Fibroblast of lung (primary cell): ENCODE measurements around the gene ROBO1. TPM values are rescaled to one million over a fixed set of nuclear protein-coding genes. Genes with fewer than 3 reads are reported as not detected.

Source experiments
- DNase-seq, 2 donors: peaks; one replicate each; pipeline versions ENCODE4 v3.0.0 to v3.0.0-alpha.2; 2010; ENCODE audit warnings: low read depth in 2 of 2
- H2AFZ ChIP-seq: 2 replicates; pipeline ENCODE4 v1.5.1; 2012; ENCODE audit warnings: low read length, control low read depth, inconsistent platforms
- H3K27ac ChIP-seq: 2 replicates; pipeline ENCODE4 v1.5.1; 2011; ENCODE audit warnings: low read length, control low read depth; ENCODE audit not compliant: insufficient read depth
- H3K27me3 ChIP-seq: 2 replicates; pipeline ENCODE4 v1.5.1; 2011; ENCODE audit warnings: mild to moderate bottlenecking, low read length; ENCODE audit not compliant: control insufficient read depth, insufficient read depth
- H3K36me3 ChIP-seq: 2 replicates; pipeline ENCODE4 v1.5.1; 2011; ENCODE audit warnings: low read length; ENCODE audit not compliant: control insufficient read depth, insufficient read depth
- H3K4me1 ChIP-seq: 2 replicates; pipeline ENCODE4 v1.5.1; 2011; ENCODE audit warnings: low read length; ENCODE audit not compliant: control insufficient read depth, insufficient read depth; ENCODE audit errors: extremely low read depth
- H3K4me2 ChIP-seq: 2 replicates; pipeline ENCODE4 v1.5.1; 2011; ENCODE audit warnings: low read length, control low read depth; ENCODE audit not compliant: insufficient read depth; ENCODE audit errors: extremely low read depth
- H3K4me3 ChIP-seq, 4 experiments: fragments of 200-600 bp in 1 of 4; sonication (generic) in 1 of 4; replicated peaks in 1 of 4; 2 replicates each; pipeline ENCODE4 v1.5.1; 2011 to 2016; ENCODE audit warnings: low read length in 4 of 4, low read depth in 3 of 4, mild to moderate bottlenecking in 3 of 4, control low read depth in 2 of 4, inconsistent platforms in 1 of 4, mixed read lengths in 1 of 4; ENCODE audit not compliant: insufficient read depth in 1 of 4; ENCODE audit errors: control extremely low read depth in 1 of 4
- H3K79me2 ChIP-seq: 2 replicates; pipeline ENCODE4 v1.5.1; 2012; ENCODE audit warnings: mild to moderate bottlenecking, low read length, inconsistent platforms; ENCODE audit not compliant: control insufficient read depth, insufficient read depth
- H3K9ac ChIP-seq: 2 replicates; pipeline ENCODE4 v1.5.1; 2011; ENCODE audit warnings: mild to moderate bottlenecking, low read length, control low read depth; ENCODE audit not compliant: insufficient read depth
- H3K9me3 ChIP-seq: 2 replicates; pipeline ENCODE4 v1.5.1; 2012; ENCODE audit warnings: low read depth, low read length; ENCODE audit not compliant: control insufficient read depth, insufficient read depth
- H4K20me1 ChIP-seq: 2 replicates; pipeline ENCODE4 v1.5.1; 2011; ENCODE audit warnings: low read length; ENCODE audit not compliant: control insufficient read depth, insufficient read depth; ENCODE audit errors: extremely low read depth
- EZH2 ChIP-seq: IDR thresholded peaks from 2 replicates; pipeline ENCODE4 v1.5.1; 2012; ENCODE audit warnings: low read length, control low read depth, mild to moderate bottlenecking; ENCODE audit errors: missing control alignments
- polyA plus RNA-seq, 2 donors: library from polyadenylated mRNA; depleted of rRNA in 1 of 2; stranded (reverse) in 1 of 2; unstranded in 1 of 2; fragments of >200 nt; gene quantifications; 2 replicates each; pipeline ENCODE4 v1.2.1, GENCODE V29; 2011 to 2012; ENCODE audit warnings: missing spikeins in 1 of 2
- total RNA-seq: library from RNA; depleted of rRNA; stranded (reverse); fragments of >200 nt; gene quantifications from 2 replicates; pipeline ENCODE4 v1.2.1, GENCODE V29; 2014
- TF ChIP-seq, protein P1 (sequence below), 2 donors: IDR thresholded peaks in 1 of 2; conservative IDR thresholded peaks in 1 of 2; 1 replicate in 1 of 2; 2 replicates in 1 of 2; pipeline ENCODE4 v1.5.1; 2011 to 2012; ENCODE audit warnings: low read length in 2 of 2, control low read depth in 1 of 2, inconsistent platforms in 1 of 2, low read depth in 1 of 2, mild to moderate bottlenecking in 1 of 2

ROBO1 gene
- total and polyA plus RNA-seq, 2 donors (not counting 1 experiment from before 2014, with no cell fraction given), result 53.8 to 104 TPM

DNA sequence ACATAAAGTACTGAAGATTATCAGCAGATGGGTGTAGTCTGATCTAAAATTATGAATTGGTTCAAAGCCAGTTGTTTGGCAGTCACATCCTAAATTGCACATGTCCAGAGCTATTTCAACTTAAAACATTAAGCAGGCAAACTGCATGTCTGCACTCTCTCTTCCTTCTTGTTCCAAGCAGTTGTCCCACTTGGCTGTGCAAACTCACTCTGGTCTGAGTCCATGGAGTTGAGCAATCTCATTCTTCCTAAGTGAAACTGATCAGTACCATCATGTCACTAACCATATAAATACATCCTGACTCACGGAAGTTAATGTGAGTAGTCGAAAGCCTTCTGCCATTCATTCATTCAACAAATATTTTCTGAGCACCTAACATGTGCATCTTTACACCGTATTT, 353.0 kb downstream of the ROBO1 start:
- Histone ChIP-seq H3K36me3 (no peaks in the 10 kb centered on the region), H3K4me3 (no peak overlapping the region), H2AFZ (no peak overlapping the region), H3K79me2 (no peaks in the 10 kb centered on the region), H3K4me2 (no peak overlapping the region), H3K9ac (no peak overlapping the region), H3K27ac (no peak overlapping the region), H3K27me3 (no peaks in the 10 kb centered on the region), H4K20me1 (no peaks in the 10 kb centered on the region), H3K9me3 (no peaks in the 10 kb centered on the region), H3K4me1 (no peaks in the 10 kb centered on the region)
- DNase-seq, result peak; percentile 70 to 96
- TF ChIP-seq EZH2, result no peak
- TF ChIP-seq, protein P1, sequence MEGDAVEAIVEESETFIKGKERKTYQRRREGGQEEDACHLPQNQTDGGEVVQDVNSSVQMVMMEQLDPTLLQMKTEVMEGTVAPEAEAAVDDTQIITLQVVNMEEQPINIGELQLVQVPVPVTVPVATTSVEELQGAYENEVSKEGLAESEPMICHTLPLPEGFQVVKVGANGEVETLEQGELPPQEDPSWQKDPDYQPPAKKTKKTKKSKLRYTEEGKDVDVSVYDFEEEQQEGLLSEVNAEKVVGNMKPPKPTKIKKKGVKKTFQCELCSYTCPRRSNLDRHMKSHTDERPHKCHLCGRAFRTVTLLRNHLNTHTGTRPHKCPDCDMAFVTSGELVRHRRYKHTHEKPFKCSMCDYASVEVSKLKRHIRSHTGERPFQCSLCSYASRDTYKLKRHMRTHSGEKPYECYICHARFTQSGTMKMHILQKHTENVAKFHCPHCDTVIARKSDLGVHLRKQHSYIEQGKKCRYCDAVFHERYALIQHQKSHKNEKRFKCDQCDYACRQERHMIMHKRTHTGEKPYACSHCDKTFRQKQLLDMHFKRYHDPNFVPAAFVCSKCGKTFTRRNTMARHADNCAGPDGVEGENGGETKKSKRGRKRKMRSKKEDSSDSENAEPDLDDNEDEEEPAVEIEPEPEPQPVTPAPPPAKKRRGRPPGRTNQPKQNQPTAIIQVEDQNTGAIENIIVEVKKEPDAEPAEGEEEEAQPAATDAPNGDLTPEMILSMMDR (conservative IDR thresholded peaks at IDR 0.05 in 1 of 2, IDR thresholded peaks at IDR 0.05 in 1 of 2; ENCODE audit: low read depth in 1 of 2, low read length in 2 of 2), result no peak

DNA sequence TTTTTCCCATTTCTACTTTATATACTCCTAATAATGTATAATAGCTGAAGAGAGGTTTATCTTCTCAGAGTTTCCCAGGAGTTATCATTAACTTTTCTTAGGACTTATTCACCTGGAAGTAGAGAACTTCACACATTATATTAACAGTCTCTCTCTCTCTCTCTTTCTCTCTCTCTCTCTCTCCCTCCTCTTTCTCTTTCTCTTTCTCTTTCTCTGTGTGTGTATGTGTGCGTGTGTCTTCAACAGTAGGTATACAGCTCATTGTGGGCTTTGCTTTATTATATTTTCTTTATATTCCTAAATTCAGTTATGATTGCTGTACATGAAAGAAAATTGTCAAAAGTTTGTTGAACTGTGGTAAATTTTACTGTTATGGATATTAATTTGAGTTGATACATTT, 353.8 kb downstream of the ROBO1 start:
- DNase-seq, result no peak
- no peaks in the 10 kb centered on the region for H3K79me2 ChIP-seq
- H4K20me1 ChIP-seq, result no peaks in the 10 kb centered on the region
- no peaks in the 10 kb centered on the region for H3K27me3 ChIP-seq
- H2AFZ ChIP-seq, result no peak overlapping the region
- H3K4me3 ChIP-seq, result no peak overlapping the region
- H3K4me1 ChIP-seq, result no peaks in the 10 kb centered on the region
- no peaks in the 10 kb centered on the region for H3K9me3 ChIP-seq
- no peak overlapping the region for H3K4me2 ChIP-seq
- no peak overlapping the region for H3K27ac ChIP-seq
- no peak for TF ChIP-seq EZH2
- TF ChIP-seq, protein P1 (conservative IDR thresholded peaks at IDR 0.05 in 1 of 2, IDR thresholded peaks at IDR 0.05 in 1 of 2; ENCODE audit: low read depth in 1 of 2, low read length in 2 of 2), result no peak
- no peaks in the 10 kb centered on the region for H3K36me3 ChIP-seq
- no peak overlapping the region for H3K9ac ChIP-seq

DNA sequence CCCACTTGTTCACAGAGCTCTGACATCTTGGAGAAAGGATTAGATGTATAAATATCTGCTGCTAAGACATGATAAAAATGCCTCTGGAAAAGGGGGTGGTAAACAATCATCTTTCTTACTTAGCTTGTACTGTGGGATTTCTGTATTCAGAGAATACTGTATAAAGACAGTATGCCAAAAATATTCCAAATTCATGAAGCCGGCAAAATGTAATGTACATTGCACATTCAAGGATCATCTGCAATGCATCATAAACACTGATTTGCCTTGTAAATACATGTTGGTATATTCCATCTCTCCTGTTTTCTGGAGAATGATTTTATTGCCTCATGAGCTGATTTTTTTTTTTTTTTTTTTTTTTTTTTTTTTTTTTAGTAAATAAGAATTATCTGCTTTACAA, 355.3 kb downstream of the ROBO1 start:
- no peak for TF ChIP-seq EZH2
- TF ChIP-seq, protein P1 (conservative IDR thresholded peaks at IDR 0.05 in 1 of 2, IDR thresholded peaks at IDR 0.05 in 1 of 2; ENCODE audit: low read depth in 1 of 2, low read length in 2 of 2), result no peak
- no peaks in the 10 kb centered on the region for H3K27me3 ChIP-seq
- H2AFZ ChIP-seq, result no peak overlapping the region
- H3K9me3 ChIP-seq, result no peaks in the 10 kb centered on the region
- DNase-seq, result no peak
- no peak overlapping the region for H3K27ac ChIP-seq
- H3K4me2 ChIP-seq, result no peak overlapping the region
- H3K4me1 ChIP-seq, result no peaks in the 10 kb centered on the region
- H3K36me3 ChIP-seq, result no peaks in the 10 kb centered on the region
- H4K20me1 ChIP-seq, result no peaks in the 10 kb centered on the region
- no peak overlapping the region for H3K9ac ChIP-seq
- no peaks in the 10 kb centered on the region for H3K79me2 ChIP-seq
- H3K4me3 ChIP-seq, result no peak overlapping the region
